ENCODE data around the gene SLIT3.

SLIT3 gene

DNA sequence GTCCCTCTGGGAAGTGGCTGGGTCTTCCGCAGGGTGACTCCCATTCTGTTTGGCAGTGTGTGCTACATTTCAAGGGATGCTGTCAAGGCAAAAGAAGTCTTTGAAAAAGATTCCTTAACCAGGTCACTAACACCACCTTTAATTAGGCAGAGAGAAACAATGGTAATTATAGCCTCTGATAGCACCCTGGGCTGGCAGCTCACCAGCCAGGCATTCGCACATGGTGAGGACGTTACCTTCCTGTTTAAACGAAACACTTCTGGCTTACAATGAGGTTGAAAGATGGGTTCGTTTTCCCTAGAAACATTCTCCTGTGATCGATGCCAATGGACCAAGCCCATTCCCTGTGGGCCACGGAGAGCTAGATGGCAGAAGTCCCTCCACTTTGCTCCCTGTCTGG lies 491.7 kb downstream of the SLIT3 start:
- no peak for DNase-seq

DNA sequence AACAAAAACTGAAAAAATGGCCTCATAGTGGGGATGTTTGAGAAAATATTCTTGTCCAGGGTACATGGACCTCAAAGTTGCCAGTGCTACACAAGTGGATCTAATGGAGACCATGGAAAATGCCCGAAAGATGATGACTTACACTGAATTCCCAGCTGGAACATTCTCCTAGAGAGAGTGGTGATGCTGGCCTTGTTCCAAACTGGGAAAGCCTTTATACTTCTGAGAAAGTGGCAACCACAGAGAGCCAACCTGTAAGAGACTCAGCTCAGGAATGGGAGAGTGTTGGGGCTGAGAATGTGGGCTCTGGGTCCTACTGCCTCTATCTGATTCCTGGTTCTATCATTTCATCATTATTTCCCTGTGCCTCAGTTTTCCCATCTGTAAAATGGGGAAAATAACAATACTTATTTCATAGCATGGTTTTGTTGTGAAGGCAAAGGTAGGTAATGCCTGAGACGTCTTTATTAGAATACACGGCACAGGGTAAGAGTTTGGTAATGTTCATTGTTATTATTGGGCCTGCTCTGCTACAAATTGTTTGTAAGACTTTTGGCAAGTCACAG lies 492.8 kb downstream of the SLIT3 start:
- DNase-seq = no peak

DNA sequence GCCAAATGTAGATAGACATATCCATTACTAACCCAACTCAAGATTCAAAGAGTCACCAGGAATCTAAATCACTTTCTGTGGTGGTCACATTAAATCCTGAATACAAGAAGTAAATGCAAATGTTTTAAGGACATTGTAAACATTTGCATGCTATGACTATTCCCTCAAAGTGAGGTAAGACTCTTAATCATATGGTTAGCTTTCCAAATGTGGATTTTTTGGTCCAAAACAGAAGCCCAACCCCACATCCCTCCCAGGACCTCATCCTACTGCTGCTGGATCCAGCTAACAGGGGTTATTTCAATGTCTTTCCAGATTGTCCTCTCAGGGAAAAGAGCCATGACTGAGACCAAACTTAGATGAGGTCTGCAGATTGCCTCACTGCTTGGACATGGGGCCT lies 493.7 kb downstream of the SLIT3 start:
- DNase-seq = no peak

DNA sequence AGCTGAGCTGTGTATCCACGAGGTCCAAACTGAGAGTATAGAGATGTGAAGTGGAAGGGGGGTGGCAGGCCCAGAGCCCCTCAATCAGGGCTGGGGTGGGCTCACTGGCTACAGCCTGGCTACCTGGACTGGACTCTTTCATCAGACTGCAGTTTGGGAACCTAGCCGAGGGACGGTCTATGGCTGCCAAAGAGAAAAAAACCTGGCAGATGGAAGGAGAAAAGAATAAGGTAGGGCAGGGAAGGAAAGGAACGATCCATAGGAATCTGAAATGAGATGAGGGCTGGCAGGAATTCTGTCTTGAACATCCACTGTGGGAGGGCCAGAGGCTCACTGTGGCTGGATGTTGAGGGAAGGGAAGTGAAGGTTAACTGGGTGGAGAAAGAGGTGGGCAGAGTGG lies 497.4 kb downstream of the SLIT3 start:
- DNase-seq = no peak

DNA sequence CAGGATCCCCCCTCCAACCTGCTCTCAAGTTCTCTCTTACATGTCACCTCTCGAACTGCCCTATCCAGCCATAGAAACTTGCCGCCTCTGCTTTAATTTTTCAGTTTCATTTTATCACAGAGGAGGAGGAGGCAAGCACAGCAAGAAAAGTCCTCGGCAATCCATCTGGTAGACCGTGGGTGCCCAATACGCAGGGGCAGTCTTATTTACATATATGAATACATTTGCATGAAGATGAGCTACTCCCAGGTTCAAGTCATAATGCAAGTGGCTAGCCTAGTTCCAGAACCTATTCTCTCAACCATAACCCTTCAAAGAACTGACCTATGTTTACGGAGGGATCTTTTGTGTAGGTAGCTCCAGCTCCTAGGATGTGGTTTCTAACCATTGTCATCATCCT lies 498.6 kb downstream of the SLIT3 start:
- DNase-seq = no peak

DNA sequence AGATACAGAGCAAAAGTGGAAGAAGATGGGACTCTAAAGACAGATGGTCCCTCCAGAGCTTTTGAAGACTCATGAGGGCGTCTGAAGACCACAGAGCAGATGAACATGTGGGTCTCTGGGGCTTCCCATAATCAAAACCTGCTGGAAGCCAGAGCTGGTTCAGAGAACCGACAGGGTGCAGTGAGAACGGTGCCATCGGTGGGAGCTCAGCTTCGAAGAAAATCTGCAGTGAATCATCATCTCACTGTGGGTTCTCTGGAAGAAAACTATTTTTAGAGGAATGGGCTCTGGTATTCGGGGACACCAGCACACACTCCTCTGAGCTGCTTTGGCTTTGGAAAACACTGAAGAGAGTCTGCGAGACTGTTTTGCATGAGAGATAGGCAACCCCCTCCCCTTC lies 499.4 kb downstream of the SLIT3 start:
- DNase-seq = no peak

DNA sequence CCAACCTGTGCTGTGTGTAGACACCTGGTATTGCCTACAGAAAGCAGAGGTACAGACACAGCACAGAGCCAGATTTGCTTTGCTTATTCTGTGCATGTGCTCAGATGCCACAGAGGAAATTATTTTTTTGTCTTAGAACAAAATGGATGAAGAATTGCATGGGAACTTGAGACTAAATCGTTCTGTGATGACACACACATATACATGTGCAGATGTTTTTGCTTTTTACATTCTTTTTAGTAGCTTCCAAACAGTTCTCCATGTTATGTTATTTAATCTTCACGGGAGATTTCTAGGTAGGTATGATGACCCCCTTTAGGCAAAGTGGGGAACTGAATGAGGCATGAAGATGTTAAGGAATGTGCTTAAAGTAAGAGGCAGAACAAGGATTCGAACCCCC lies 500.2 kb downstream of the SLIT3 start:
- DNase-seq = no peak

DNA sequence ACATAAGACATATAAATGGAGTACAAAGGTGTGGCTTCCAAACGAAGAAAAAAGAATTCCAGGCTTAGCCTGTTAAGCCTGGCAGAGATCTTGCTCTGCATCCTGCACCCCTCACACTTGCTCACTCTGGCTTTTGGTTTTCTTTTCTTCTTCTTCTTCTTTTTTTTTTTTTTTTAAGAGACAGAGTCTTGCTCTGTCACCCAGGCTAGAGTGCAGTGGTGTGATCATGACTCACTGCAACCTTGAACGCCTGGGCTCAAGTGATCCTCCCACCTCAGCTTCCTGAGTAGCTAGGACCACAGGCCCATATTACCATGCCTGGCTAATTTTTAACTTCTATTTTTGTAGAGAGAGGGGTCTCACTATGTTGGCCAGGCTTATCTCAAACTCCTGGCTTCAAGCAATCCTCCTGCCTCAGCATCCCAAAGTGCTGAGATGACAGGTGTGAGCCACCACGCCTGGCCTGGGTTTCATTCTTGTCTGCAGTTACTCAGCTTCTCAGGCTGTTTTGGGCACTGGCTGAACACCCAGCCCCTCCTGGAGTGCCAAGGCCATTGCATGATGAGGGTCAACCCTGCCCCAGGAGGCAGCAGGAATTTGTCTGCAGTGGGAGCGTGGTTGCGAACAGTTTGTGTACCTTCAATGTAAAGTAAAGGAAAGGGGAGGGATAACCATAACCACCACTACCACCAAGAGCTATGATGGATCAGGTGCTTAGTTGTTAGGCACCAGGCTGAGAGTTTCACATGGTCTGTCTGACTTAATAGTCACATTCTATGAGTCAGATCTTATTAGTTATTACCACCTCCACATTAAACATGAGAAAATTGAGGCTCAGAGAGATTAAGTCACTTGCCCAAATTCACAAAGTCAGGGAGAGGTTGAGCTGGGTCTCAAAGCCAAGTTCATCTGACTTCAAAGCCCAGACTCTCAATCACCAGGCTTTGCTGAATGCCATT lies 502.6 kb downstream of the SLIT3 start:
- DNase-seq = no peak

DNA sequence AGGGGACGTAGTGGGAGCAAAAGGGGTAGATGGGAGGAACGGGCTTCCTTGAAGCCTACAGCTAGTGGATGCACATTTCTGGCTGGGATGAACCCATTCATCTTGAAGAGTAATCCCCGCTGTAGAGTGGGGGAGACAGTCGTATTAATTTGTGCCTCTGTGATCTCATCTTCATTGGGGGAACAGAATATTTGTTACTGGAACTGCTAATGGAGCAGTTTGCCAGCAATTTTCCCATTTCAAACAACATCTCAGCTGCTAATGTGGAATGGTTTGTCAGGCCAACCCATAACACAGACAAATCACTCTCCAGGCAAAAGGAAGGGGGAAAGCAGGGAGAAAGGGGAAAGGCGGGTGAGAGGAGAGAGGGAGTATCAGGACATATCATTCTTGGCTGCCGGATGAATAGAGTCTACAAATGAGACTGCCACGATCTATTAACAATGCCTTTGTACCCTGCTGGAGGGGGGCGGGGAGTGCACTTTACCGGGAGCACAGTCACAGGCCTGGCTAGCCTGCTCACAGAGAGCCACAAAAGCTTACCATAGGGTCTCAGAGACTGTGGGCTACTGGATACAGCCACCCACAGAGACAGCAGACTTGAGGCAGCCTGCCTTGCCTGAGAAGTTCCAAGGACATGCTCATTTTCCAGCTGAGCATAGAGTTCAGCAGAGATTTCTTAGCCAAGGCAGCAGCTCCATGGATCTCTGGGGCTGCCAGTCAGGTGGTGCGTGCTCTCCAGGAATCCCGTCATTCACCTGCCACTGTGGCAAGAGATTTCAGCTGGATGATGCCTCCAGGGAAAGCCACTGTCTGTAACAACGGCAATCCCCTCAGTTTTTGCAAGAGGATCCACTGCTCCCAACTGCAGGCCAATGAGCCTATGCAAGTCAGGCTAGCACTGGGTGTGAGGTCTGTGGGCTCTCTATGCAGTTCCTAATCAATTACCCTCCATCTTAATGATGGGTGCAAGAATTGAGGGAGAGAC lies 504.1 kb downstream of the SLIT3 start:
- no peak for DNase-seq

DNA sequence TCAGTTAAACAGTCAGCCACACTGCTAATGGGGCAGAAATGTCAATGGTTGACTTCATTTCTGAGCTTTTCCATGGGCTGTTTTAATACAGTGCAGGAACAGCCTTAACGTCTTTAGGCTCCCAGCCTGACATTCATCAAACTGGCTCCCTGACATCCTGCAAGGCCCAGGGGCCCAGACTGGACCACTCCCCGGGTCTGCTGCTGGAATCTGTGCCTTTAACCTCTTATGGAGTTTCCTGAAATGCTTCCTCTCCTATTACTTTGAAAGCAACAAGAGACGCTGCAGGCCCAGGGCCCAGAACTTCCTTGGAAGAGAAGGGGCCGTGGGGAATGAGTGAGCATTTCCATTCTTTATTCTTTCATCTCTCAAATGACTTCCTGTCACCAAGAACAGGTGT lies 504.9 kb downstream of the SLIT3 start:
- DNase-seq = no peak

DNA sequence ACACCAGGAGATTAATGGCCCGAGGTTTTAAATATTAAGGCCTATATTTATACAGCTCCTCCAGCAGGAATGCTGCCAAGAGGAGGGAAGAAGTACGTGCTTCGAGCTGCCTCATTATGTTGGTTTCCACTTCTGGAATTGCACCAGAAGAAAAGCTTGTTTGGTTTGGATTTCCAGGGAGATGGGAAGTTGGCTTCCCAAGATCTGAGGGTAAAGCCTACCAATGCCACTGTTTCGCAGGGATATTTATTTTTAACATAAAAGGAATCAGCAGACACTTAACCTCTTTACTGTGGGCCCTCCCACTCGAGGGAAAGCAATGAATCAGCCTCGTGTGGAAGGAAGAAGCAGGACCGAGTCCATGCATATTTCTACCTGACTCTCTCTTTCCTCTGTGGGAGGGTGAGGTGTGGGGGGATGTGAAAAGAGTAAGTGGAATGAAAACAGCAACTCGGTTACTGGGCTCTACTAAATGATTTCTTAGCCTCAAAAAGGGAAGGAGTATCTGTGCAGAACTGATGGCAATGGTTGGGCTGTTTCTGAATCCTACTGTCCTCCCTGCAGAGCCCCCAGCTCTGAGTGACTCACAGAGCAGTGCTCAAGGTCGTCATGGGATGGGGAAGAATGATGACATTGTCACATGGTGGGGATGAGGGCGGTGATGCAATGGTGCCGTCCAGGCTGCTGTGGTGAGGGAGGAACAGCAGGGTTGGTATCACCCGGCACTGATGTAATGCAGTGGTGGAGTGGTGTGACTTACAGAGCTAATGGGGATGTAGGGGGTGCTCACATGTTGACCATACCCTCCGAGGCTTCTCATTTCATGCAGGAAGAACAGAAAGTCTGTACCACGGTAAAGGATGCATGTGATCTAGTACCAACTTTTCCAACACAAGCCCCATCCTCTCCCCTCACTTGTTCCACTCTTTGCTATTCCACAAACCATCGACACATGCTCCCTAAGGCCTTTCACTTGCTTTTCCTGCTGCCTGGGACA lies 506.8 kb downstream of the SLIT3 start:
- DNase-seq = no peak

DNA sequence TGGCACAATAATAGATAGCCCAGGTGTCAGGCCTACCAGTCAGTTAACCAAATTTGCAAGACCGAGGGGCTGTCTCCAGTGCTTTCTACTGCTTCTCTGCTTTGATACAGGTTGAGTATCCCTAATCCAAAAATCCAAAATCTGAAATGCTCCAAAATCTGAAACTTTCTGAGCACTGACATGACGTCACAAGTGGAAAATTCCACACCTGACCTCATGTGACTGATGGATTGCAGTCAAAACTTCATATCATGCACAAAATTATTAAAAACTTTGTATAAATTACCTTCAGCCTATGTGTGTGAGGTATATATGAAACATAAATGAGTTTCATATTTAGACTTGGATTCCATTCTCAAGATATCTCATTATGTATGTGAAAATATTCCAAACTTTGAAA lies 508.3 kb downstream of the SLIT3 start:
- no peak for DNase-seq

DNA sequence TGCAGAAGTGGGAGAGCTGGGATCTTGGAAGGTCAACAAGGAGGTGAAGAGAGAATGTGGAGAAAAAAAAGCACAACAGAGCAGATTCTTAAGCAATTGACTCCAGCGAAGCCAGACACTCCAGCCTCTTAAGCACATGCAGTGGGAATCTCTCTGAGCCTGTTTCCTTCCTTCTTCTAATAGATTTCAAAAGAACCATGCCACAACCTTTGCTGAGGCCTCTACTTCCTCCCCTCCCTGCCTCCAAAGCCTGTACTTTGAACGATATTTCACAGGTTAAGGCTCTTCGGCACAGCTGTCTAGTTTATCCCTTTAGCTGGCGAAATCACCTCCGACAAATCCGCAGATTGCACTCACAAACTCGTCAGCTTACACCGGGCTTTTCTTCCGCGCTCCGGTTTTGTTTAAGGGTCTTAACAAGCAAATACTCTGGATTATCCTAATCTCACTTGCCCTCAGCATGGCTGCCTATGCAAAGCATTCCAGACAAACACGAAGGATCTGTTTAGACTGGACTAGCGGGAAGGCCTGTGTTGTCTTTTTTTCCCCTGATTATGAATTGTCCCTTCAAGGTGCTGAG lies 510.2 kb downstream of the SLIT3 start:
- no peak for DNase-seq

DNA sequence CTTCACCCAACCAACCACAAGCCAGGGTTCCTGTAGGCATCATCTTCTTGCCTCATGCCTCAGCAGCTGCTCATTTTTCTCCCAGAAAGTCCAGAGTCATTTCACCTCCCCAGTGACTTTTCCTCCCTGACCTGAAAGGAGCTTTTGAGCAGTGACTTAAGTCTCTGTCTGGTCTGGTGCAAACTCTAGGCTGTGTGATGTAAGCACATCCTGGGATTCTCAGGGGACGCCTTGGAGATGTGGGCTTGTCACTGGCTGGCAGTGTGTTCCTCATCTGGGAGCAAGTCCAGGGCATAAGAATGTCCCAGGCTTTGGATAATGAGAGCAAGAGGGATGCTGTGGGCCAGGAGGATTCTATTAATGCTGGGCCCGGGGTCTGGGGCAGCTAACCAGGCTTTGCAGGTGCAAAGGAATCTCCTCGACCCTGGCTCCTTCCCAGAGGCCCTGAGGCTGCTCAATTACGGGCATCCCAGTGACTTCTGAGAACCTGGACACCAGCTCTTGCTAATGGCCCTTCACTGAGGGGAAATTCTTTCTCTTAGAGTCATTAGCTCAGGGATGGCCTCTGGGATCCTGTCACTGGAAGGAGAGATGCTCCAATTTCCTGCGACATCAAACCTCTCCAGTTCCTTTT lies 510.8 kb downstream of the SLIT3 start:
- no peak for DNase-seq

DNA sequence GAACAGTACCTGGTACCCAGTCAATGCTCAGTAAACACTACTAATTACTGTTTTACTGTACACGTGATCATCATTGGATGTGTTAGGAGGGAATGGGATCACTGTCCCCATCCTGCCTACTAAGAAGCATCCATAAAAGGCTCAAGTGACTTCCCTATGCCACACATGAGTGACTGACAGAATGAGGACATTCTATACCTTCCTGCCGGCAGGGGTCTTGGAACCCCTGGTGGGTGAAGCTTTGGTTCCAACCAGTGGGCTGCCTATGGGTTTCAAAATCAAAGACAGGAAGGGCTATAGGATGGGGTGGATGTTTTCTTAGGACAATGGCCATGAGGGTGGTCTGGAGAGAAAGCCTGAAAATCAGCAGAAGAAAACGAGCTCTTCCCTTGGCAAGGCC lies 512.2 kb downstream of the SLIT3 start:
- no peak for DNase-seq

DNA sequence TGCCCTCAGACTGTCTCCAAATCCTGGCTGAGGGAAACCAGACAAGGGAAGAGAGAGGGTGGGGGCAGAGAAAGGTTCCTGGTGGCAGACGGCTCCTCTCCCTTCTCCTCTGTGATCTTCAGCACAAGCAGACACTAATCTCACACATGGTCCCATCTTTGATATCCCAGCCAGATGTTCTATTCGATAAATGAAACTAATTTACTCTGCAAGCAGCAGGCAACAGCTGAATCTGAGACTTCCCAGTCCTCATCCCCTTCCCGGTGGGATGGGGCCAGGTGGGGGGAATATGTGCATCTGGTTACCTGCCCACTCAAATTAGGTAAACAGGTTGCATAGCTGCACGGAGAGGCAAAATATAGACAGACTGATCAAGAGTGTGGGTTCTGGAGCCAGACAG lies 512.8 kb downstream of the SLIT3 start:
- DNase-seq = no peak

DNA sequence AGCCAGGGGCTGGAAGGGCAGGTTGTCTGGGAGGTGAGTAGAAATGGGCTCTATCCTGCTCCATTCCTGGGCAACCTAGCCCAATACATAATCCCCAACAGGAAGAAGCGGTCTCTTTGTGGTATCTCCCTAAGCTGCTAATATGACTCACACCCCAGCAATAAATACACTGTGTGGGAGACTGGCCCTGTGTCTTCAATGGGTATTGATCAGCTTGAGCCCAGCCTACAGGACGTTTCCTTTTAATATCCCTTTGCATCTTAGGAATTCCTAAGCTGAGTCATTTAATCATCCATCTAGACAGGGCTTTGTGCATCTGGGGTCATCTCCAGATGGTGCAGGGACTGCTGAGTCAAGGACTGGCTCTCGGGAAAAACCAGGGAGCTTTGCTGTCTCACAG lies 514.8 kb downstream of the SLIT3 start:
- DNase-seq = no peak

DNA sequence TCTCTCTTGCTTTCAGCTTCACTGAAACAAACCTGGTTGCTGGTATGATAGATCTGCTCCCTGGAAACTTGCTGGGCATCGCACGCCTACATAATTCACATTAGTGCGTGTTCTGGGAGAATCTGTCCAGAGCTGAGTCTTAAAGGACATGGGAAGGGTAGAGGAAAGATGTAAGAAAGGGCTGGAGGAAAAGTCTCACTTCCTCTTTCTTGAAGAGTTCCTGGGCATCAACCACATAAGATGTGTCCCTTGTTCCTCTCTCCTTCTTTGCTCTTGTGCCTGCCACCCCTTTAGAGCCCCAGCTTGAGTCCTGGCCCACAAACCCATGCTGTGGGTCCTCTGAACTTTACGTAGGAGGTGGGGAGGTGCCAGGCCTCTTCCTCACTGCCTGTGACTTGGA lies 516.5 kb downstream of the SLIT3 start:
- no peak for DNase-seq

DNA sequence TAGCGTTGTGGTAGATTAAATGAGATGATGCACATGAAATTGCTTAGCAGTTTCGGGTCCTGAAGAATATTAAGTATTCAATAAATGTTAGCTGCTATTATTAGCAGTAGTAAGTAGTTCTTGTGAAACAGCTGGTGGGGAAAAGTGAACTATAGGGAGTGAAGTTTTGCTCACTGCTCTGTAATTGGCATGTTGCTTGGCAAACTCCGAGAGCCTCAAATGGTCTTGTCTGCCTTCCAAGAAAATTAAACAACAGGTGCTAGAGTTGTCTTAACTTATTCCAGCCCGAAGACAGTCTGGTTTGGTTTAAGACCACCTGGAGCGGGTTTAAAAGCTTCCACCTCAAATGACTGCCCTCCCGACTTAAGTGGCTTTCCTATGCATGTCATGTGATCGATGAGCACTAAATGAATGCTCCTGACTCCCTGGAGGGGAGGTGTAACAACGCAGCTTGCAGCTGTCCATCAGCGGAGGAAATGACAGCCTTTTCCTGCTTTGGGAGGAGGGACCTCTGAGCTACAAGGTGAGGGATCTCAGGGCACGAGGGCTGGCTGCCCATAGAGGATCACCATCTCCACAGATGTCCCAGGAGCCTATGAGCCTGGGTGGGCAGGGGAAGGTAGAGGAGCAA lies 518.9 kb downstream of the SLIT3 start:
- DNase-seq = no peak

DNA sequence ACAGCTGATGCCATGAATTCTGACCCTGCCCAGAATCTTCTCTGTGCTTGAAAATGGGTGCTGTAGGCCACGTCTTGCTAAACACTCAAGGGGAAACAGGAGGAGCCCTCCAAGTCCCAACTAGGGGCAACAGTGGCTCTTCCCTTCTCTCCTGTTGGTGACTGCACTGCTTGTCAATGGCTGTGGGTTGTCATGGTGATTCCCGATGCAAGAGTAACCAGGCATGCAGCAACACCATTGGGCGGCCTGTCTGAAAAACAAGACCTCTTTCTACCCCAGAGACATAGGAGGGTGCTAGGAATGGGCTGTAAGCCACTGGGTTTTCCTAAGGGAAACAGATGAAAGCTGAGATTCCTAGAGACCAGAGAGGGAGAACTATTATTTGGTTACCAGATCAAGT lies 520.1 kb downstream of the SLIT3 start:
- DNase-seq = no peak

DNA sequence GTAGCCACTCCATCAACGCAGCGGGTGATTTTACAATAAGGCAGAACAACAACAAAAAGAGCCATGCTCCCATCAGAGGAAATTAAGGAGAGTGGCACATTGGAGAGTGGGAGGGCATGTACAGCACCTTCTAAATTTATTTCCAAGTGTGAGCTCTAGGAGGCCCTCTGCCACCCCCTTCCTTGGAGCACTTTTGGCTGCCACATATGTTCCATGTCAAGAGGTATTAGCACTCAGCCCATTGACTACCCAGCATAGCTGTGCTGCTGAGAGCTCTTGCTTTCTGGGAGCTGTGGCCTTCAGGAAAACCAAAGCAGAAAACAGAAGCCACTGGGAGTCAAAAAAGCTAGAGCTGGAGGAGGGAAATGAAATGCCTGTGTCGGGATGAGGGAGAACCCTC lies 521.6 kb downstream of the SLIT3 start:
- no peak for DNase-seq

Data from NCI-H1048 (cell line).